Fibroblast of upper back skin (primary cell): Measurements from ENCODE around the gene SETD2.
"Not testable (repeated sequence)": the region's sequence is repeated elsewhere in the genome, so short reads cannot be mapped to it uniquely, and the experiment has no call there.

Source experiments
- DNase-seq: peaks from one replicate; pipeline ENCODE4 v3.0.0-alpha.2; 2013

The SETD2 gene

GRCh38 chr3:47151836-47152235 lies 12.1 kb downstream of the SETD2 start:
- no peak for DNase-seq

- no peak for DNase-seq
Observed at GRCh38 chr3:47149339-47149933, 14.5 kb downstream of the SETD2 start.

- DNase-seq: no peak
Observed at GRCh38 chr3:47145272-47145671, 18.6 kb downstream of the SETD2 start.

- no peak for DNase-seq
Observed at GRCh38 chr3:47143068-47143467, 20.8 kb downstream of the SETD2 start.

GRCh38 chr3:47142536-47142935 lies 21.4 kb downstream of the SETD2 start:
- DNase-seq: not testable (repeated sequence)

GRCh38 chr3:47140973-47141461 lies 22.9 kb downstream of the SETD2 start:
- DNase-seq: not testable (repeated sequence)

- DNase-seq: not testable (repeated sequence)
Observed at GRCh38 chr3:47140553-47140952, 23.4 kb downstream of the SETD2 start.

GRCh38 chr3:47134311-47134710 lies 29.6 kb downstream of the SETD2 start:
- no peak for DNase-seq

- no peak for DNase-seq
Observed at GRCh38 chr3:47133641-47134040, 30.3 kb downstream of the SETD2 start.

GRCh38 chr3:47130557-47130956 lies 33.4 kb downstream of the SETD2 start:
- DNase-seq: no peak

- DNase-seq: no peak
Observed at GRCh38 chr3:47128137-47128536, 35.8 kb downstream of the SETD2 start.

- no peak for DNase-seq
Observed at GRCh38 chr3:47123857-47124256, 40.1 kb downstream of the SETD2 start.

GRCh38 chr3:47121409-47121808 lies 42.5 kb downstream of the SETD2 start:
- DNase-seq: no peak

- DNase-seq: no peak
Observed at GRCh38 chr3:47120138-47120537, 43.8 kb downstream of the SETD2 start.

GRCh38 chr3:47119387-47119786 lies 44.5 kb downstream of the SETD2 start:
- not testable (repeated sequence) for DNase-seq

GRCh38 chr3:47117807-47118364 lies 46.0 kb downstream of the SETD2 start:
- no peak for DNase-seq

GRCh38 chr3:47115524-47115923 lies 48.4 kb downstream of the SETD2 start:
- not testable (repeated sequence) for DNase-seq

GRCh38 chr3:47113669-47114365 lies 50.1 kb downstream of the SETD2 start:
- DNase-seq: peak; percentile 92

- DNase-seq: no peak
Observed at GRCh38 chr3:47112997-47113396, 50.9 kb downstream of the SETD2 start.

GRCh38 chr3:47109393-47109792 lies 54.5 kb downstream of the SETD2 start:
- DNase-seq: no peak

- peak; percentile 77 for DNase-seq
Observed at GRCh38 chr3:47108546-47108945, 55.4 kb downstream of the SETD2 start.

GRCh38 chr3:47104259-47104658 lies 59.7 kb downstream of the SETD2 start:
- DNase-seq: no peak

- DNase-seq: no peak
Observed at GRCh38 chr3:47103619-47104018, 60.3 kb downstream of the SETD2 start.

GRCh38 chr3:47102081-47102600 lies 61.8 kb downstream of the SETD2 start:
- DNase-seq: no peak
